OCI-LY1 (cell line): ENCODE data around the gene GALNT16.

Source experiments
- H2AFZ ChIP-seq: fragments of 200-600 bp; sonication (generic), shearing (Covaris generic); 2 replicates; pipeline ENCODE4 v1.6.0; 2014; ENCODE audit warnings: antibody characterized with exemption, mild to moderate bottlenecking, low read length
- H3F3A ChIP-seq: fragments of 200-600 bp; sonication (generic), shearing (Covaris generic); 2 replicates; pipeline ENCODE4 v1.6.0; 2014; ENCODE audit warnings: mild to moderate bottlenecking, antibody characterized with exemption, low read length, moderate library complexity; ENCODE audit not compliant: insufficient read depth
- H3K27ac ChIP-seq: fragments of 200-600 bp; sonication (generic); 2 replicates; pipeline ENCODE4 v1.5.1; 2014; ENCODE audit warnings: low read length, mixed run types, mild to moderate bottlenecking, low read depth; ENCODE audit not compliant: poor library complexity, severe bottlenecking
- H3K27me3 ChIP-seq: fragments of 200-600 bp; sonication (generic); 2 replicates; pipeline ENCODE4 v1.6.0; 2014; ENCODE audit warnings: antibody characterized with exemption, mild to moderate bottlenecking, low read length, moderate library complexity; ENCODE audit not compliant: insufficient read depth
- H3K36me3 ChIP-seq: fragments of 200-600 bp; sonication (generic); 2 replicates; pipeline ENCODE4 v1.6.1; 2014; ENCODE audit warnings: mild to moderate bottlenecking, antibody characterized with exemption, low read length, moderate library complexity, mixed read lengths; ENCODE audit not compliant: insufficient read depth
- H3K4me1 ChIP-seq: fragments of 200-600 bp; sonication (generic); 2 replicates; pipeline ENCODE4 v1.5.1; 2014; ENCODE audit warnings: mild to moderate bottlenecking, low read length, moderate library complexity; ENCODE audit not compliant: insufficient read depth, severe bottlenecking
- H3K4me2 ChIP-seq: fragments of 200-600 bp; sonication (generic), shearing (Covaris generic); 2 replicates; pipeline ENCODE4 v1.6.1; 2014; ENCODE audit warnings: low read length
- H3K4me3 ChIP-seq: fragments of 200-600 bp; sonication (generic); 2 replicates; pipeline ENCODE4 v1.5.1; 2014; ENCODE audit warnings: low read length, low read depth, mild to moderate bottlenecking, mixed read lengths; ENCODE audit not compliant: poor library complexity, severe bottlenecking
- H3K79me2 ChIP-seq: fragments of 200-600 bp; shearing (Covaris generic); 2 replicates; pipeline ENCODE4 v1.6.1; 2016; ENCODE audit warnings: mixed run types, low read length, mixed read lengths; ENCODE audit not compliant: insufficient read depth
- H3K9ac ChIP-seq: fragments of 200-600 bp; sonication (generic), shearing (Covaris generic); 2 replicates; pipeline ENCODE4 v1.6.1; 2014; ENCODE audit warnings: mild to moderate bottlenecking, low read length, mixed read lengths
- H3K9me2 ChIP-seq: fragments of 200-600 bp; sonication (generic), shearing (Covaris generic); 2 replicates; pipeline ENCODE4 v1.6.1; 2014; ENCODE audit warnings: low read depth, mild to moderate bottlenecking, low read length, mixed read lengths
- H3K9me3 ChIP-seq: fragments of 200-600 bp; shearing (Covaris generic); 2 replicates; pipeline ENCODE4 v1.6.1; 2014; ENCODE audit warnings: low read length, mixed read lengths
- H4K20me1 ChIP-seq: fragments of 200-600 bp; sonication (generic), shearing (Covaris generic); 2 replicates; pipeline ENCODE4 v1.6.0; 2016; ENCODE audit warnings: mild to moderate bottlenecking, low read length; ENCODE audit not compliant: insufficient read depth
- CTCF ChIP-seq: fragments of 200-600 bp; sonication (generic), shearing (Covaris generic); IDR thresholded peaks from 2 replicates; pipeline ENCODE4 v1.5.1; 2017; ENCODE audit warnings: mild to moderate bottlenecking, antibody characterized with exemption, low read length, moderate library complexity, mixed read lengths
- EZH2 ChIP-seq: fragments of 200-600 bp; sonication (generic), shearing (Covaris generic); IDR thresholded peaks from 2 replicates; pipeline ENCODE4 v1.8.0; 2017; ENCODE audit warnings: borderline replicate concordance, mixed run types, mild to moderate bottlenecking, antibody characterized with exemption, low read length, moderate library complexity, mixed read lengths

The GALNT16 gene

GRCh38 chr14:69323266-69323998, 63.5 kb downstream of the GALNT16 start:
- no peak overlapping the region for H3K9ac ChIP-seq
- H3K4me1 ChIP-seq: no peaks in the 10 kb centered on the region
- no peak overlapping the region for H2AFZ ChIP-seq
- H3K79me2 ChIP-seq: no peaks in the 10 kb centered on the region
- no peaks in the 10 kb centered on the region for H3K9me2 ChIP-seq
- no peak overlapping the region for H3K27ac ChIP-seq
- no peaks in the 10 kb centered on the region for H3K9me3 ChIP-seq
- H3K36me3 ChIP-seq: no peaks in the 10 kb centered on the region
- H3K4me2 ChIP-seq: no peak overlapping the region
- no peak overlapping the region for H3K4me3 ChIP-seq
- TF ChIP-seq EZH2 (no peak), CTCF (no peak)
- H4K20me1 ChIP-seq: no peaks in the 10 kb centered on the region
- no peaks in the 10 kb centered on the region for H3K27me3 ChIP-seq
- H3F3A ChIP-seq: no peaks in the 10 kb centered on the region

GRCh38 chr14:69323999-69324282, 64.0 kb downstream of the GALNT16 start:
- no peaks in the 10 kb centered on the region; the same call in 1 of the 2 replicates for H3K27me3 ChIP-seq
- H2AFZ ChIP-seq: no peak overlapping the region
- no peak overlapping the region for H3K27ac ChIP-seq
- H3K4me1 ChIP-seq: no peaks in the 10 kb centered on the region
- H4K20me1 ChIP-seq: no peaks in the 10 kb centered on the region
- H3K9me2 ChIP-seq: no peaks in the 10 kb centered on the region
- H3F3A ChIP-seq: no peaks in the 10 kb centered on the region
- no peak overlapping the region for H3K9ac ChIP-seq
- H3K36me3 ChIP-seq: no peaks in the 10 kb centered on the region
- no peaks in the 10 kb centered on the region for H3K79me2 ChIP-seq
- H3K4me3 ChIP-seq: no peak overlapping the region
- no peak overlapping the region for H3K4me2 ChIP-seq
- TF ChIP-seq EZH2 (no peak), CTCF (no peak)
- no peaks in the 10 kb centered on the region for H3K9me3 ChIP-seq

- no peak overlapping the region for H2AFZ ChIP-seq
- H3F3A ChIP-seq: no peaks in the 10 kb centered on the region
- H3K36me3 ChIP-seq: no peaks in the 10 kb centered on the region
- H3K9me3 ChIP-seq: no peaks in the 10 kb centered on the region
- H3K9ac ChIP-seq: no peak overlapping the region
- H3K4me3 ChIP-seq: no peak overlapping the region
- H4K20me1 ChIP-seq: no peaks in the 10 kb centered on the region
- H3K27ac ChIP-seq: no peak overlapping the region
- H3K4me1 ChIP-seq: no peaks in the 10 kb centered on the region
- no peaks in the 10 kb centered on the region for H3K9me2 ChIP-seq
- TF ChIP-seq EZH2: no peak
- peaks cover under 1% of the 10 kb centered on the region; the same call in 1 of the 2 replicates for H3K27me3 ChIP-seq
- no peaks in the 10 kb centered on the region for H3K79me2 ChIP-seq
- no peak overlapping the region for H3K4me2 ChIP-seq
These were observed 64.5 kb downstream of the GALNT16 start for GRCh38 chr14:69324341-69324931.

- H2AFZ ChIP-seq: no peak overlapping the region
- H3K4me3 ChIP-seq: no peak overlapping the region
- no peak overlapping the region for H3K27ac ChIP-seq
- H3K9ac ChIP-seq: no peak overlapping the region
- H3K27me3 ChIP-seq: peaks cover 5% of the 10 kb centered on the region; the same call in 1 of the 2 replicates
- H3K9me3 ChIP-seq: no peaks in the 10 kb centered on the region
- no peaks in the 10 kb centered on the region for H3K79me2 ChIP-seq
- H4K20me1 ChIP-seq: no peaks in the 10 kb centered on the region
- H3F3A ChIP-seq: no peaks in the 10 kb centered on the region
- H3K4me1 ChIP-seq: no peaks in the 10 kb centered on the region
- no peaks in the 10 kb centered on the region for H3K9me2 ChIP-seq
- H3K36me3 ChIP-seq: no peaks in the 10 kb centered on the region
- H3K4me2 ChIP-seq: no peak overlapping the region
- TF ChIP-seq EZH2 (no peak), CTCF (no peak)
These were observed 65.1 kb downstream of the GALNT16 start for GRCh38 chr14:69325086-69325485.
